ENCODE data around the gene MMP25. TPM values are rescaled to one million over a fixed set of nuclear protein-coding genes. Genes with fewer than 3 reads are reported as not detected.
A peak's percentile ranks its signal among the peaks of the same experiment; 100 is the strongest.

The MMP25 gene
- total RNA-seq, 2 experiments from 2014 or later = 0.42 to 0.80 TPM

DNA sequence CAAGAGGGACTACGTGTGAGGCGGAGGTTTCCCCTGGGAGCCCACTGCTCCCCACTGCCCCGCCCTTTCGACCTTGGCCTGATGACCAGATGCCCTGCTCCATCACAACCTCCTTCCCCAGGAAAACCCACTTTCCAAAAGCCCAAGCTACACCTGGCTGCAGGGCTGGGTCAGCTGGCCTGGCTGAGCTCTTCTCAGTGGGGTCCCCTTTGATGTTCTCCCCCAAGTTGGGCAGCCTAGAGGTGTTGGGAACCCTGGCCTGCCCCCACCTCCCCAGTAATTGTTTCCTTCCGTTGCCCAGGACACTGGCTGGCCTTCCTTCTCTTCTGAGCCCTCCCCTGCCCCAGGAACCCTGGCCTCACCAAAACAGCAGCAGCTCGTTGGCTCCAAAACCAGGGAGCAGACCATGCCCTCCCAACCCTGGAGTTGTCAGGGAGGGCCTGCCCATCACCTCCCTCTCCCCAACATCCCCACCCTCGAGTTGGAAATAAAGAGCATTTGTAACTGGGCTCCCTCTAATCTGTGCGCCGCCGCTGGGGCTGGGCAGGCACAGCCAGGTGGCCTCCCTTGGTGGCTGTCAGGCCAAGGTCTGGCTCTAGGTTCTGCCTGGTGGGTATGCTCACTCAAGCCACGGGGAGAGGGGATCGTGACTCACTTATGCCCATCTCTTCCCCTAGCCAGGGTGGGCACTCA, 32.2 kb upstream of the MMP25 start:
- no peak overlapping the region for H3K27ac Mint-ChIP-seq
- CTCF ChIA-PET = no interaction called here
- peaks cover 10 to 12% of the 10 kb centered on the region in 2 experiments for H3K27me3 ChIP-seq (ENCODE audit: control insufficient read depth in 1 of 2, insufficient read depth in 2 of 2, low read length in 2 of 2)
- H3K4me3 ChIP-seq (ENCODE audit: low read length) = no peak overlapping the region
- no peaks in the 10 kb centered on the region for H3K9me3 Mint-ChIP-seq
- no peak overlapping the region for H3K4me3 Mint-ChIP-seq
- intact Hi-C loops (cut with DNase I, micrococcal nuclease) = no loop called here
- H3K9me3 ChIP-seq (ENCODE audit: control insufficient read depth in 1 of 2, insufficient read depth in 1 of 2, low read length in 2 of 2) = peaks cover 0 to 10% of the 10 kb centered on the region in 2 experiments
- no peak overlapping the region for H3K27ac ChIP-seq (ENCODE audit: low read depth in 1 of 2, low read length in 2 of 2)
- peaks cover 30% of the 10 kb centered on the region for H3K4me1 ChIP-seq (ENCODE audit: insufficient read depth, low read length)
- POLR2A ChIA-PET = no interaction called here
- TF ChIP-seq CTCF (IDR thresholded peaks at IDR 0.05) = no peak
- ATAC-seq (ENCODE audit: poor library complexity) = no peak
- no peaks in the 10 kb centered on the region for H3K36me3 ChIP-seq (ENCODE audit: insufficient read depth, low read length)
- DNase-seq = no peak
- H3K36me3 Mint-ChIP-seq (ENCODE audit: low read depth) = no peaks in the 10 kb centered on the region
- H3K4me1 Mint-ChIP-seq (ENCODE audit: low read depth) = peaks cover 4% of the 10 kb centered on the region
- peaks cover 18% of the 10 kb centered on the region for H3K27me3 Mint-ChIP-seq

DNA sequence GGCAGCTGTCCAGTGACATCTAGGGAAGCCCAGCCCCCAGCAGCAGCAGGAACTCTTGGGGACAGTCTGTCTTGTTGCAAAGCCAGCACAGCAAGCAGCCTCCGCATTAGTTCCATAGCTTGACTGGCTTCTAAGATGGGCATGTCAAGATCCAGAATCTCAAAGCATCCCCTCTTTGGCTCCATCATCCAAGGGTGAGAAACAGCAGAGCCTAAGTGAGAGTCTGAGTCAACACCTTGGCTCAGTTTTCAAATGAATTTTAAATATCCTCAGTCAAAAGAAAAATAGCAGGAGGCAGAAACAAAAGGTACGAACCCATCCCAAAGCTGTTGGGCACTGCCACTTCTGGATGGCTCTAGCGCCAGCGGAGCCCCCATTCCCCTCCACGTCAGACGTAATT, 31.4 kb upstream of the MMP25 start:
- peaks cover 34% of the 10 kb centered on the region for H3K4me1 ChIP-seq (ENCODE audit: insufficient read depth, low read length)
- peaks cover 8% of the 10 kb centered on the region for H3K4me1 Mint-ChIP-seq (ENCODE audit: low read depth)
- H3K36me3 Mint-ChIP-seq (ENCODE audit: low read depth) = no peaks in the 10 kb centered on the region
- POLR2A ChIA-PET = no interaction called here
- no peak for ATAC-seq (ENCODE audit: poor library complexity)
- H3K9me3 Mint-ChIP-seq = no peaks in the 10 kb centered on the region
- DNase-seq = no peak
- peaks cover 18% of the 10 kb centered on the region for H3K27me3 Mint-ChIP-seq
- peaks cover 10 to 12% of the 10 kb centered on the region in 2 experiments for H3K27me3 ChIP-seq (ENCODE audit: control insufficient read depth in 1 of 2, insufficient read depth in 2 of 2, low read length in 2 of 2)
- peaks cover 0 to 7% of the 10 kb centered on the region in 2 experiments for H3K9me3 ChIP-seq (ENCODE audit: control insufficient read depth in 1 of 2, insufficient read depth in 1 of 2, low read length in 2 of 2)
- CTCF ChIA-PET = interaction anchor here (1.0 kb wide), 1 partner anchor 17 kb away, joined by 4 read pairs; no protein-coding TSS in a partner anchor
- H3K4me3 Mint-ChIP-seq = no peak overlapping the region
- H3K36me3 ChIP-seq (ENCODE audit: insufficient read depth, low read length) = no peaks in the 10 kb centered on the region
- H3K27ac ChIP-seq (ENCODE audit: low read depth in 1 of 2, low read length in 2 of 2) = no peak overlapping the region
- no peak overlapping the region for H3K27ac Mint-ChIP-seq
- no peak overlapping the region for H3K4me3 ChIP-seq (ENCODE audit: low read length)
- no peak for TF ChIP-seq CTCF (IDR thresholded peaks at IDR 0.05)
- intact Hi-C loops (cut with DNase I, micrococcal nuclease) = no loop called here

DNA sequence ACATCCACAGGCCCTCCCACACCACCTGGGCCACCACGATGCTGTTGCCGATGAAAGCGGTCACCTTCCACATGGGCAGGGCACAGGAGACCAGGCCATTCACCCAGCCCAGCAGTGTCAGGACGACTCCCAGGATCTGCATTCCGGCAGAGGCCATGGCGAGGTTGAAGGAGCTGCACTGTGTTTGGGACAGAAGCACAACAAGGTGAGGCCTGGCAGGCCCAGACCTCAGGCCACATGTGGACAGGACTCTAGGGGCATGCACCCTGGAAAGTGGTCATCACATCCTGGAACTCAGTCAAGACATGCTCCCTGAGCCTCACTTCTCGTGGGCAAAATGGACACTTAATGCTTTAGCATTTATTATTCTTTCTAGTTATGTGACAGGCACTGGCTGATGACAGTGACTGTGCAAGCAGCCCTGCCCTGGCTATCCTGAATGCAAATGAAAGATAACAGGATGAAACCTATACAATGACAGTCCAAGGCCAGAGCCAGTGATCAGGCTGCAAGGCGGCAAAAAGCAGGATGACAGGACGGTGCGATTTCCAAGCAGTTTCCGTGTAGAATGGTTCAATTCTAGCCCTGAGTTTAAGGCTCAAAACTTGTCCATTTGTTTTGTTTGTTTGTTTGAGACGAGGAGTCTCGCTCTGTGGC, 30.4 kb upstream of the MMP25 start:
- CTCF ChIA-PET = no interaction called here
- H3K36me3 Mint-ChIP-seq (ENCODE audit: low read depth) = no peaks in the 10 kb centered on the region
- Histone ChIP-seq H3K27ac (ENCODE audit: low read depth in 1 of 2, low read length in 2 of 2) (no peak overlapping the region), H3K9me3 (ENCODE audit: control insufficient read depth in 1 of 2, insufficient read depth in 1 of 2, low read length in 2 of 2) (peaks cover 0 to 5% of the 10 kb centered on the region in 2 experiments), H3K4me3 (ENCODE audit: low read length) (no peak overlapping the region), H3K27me3 (ENCODE audit: control insufficient read depth in 1 of 2, insufficient read depth in 2 of 2, low read length in 2 of 2) (peaks cover 10 to 12% of the 10 kb centered on the region in 2 experiments), H3K4me1 (ENCODE audit: insufficient read depth, low read length) (peaks cover 43% of the 10 kb centered on the region), H3K36me3 (ENCODE audit: insufficient read depth, low read length) (no peaks in the 10 kb centered on the region)
- intact Hi-C loops (cut with DNase I, micrococcal nuclease) = no loop called here
- no peaks in the 10 kb centered on the region for H3K9me3 Mint-ChIP-seq
- ATAC-seq (ENCODE audit: poor library complexity) (no peak), DNase-seq (no peak)
- TF ChIP-seq CTCF (IDR thresholded peaks at IDR 0.05) = no peak
- POLR2A ChIA-PET = no interaction called here
- peak overlapping the region; percentile 71 for H3K4me3 Mint-ChIP-seq
- H3K4me1 Mint-ChIP-seq (ENCODE audit: low read depth) = peaks cover 16% of the 10 kb centered on the region
- peaks cover 18% of the 10 kb centered on the region for H3K27me3 Mint-ChIP-seq
- H3K27ac Mint-ChIP-seq = no peak overlapping the region
